BJ (cell line): ENCODE measurements around the gene CACNG1. TPM values are rescaled to one million over a fixed set of nuclear protein-coding genes. Genes with fewer than 3 reads are reported as not detected.

ENCODE experiments used
- CTCF ChIA-PET: fragments of 350-600 bp; formaldehyde crosslinking; extraction: SDS; loops from one replicate; lab custom pipeline; 2021; ENCODE audit warnings: antibody characterized with exemption, inconsistent platforms; lab: Yijun Ruan, JAX
- POLR2A ChIA-PET: fragments of 300-600 bp; sonication (Branson Sonifier 250); formaldehyde crosslinking; extraction: SDS; loops from one replicate; lab custom pipeline; 2021; ENCODE audit warnings: antibody characterized with exemption; lab: Charles Lee
- DNase-seq: peaks from one replicate; pipeline ENCODE4 v3.0.0-alpha.2; 2011; ENCODE audit warnings: low read depth
- H3K27me3 ChIP-seq: 2 replicates; pipeline ENCODE4 v1.6.0; 2011; ENCODE audit warnings: low read length; ENCODE audit not compliant: control insufficient read depth, insufficient read depth
- H3K36me3 ChIP-seq: 2 replicates; pipeline ENCODE4 v1.5.1; 2011; ENCODE audit warnings: low read length; ENCODE audit not compliant: control insufficient read depth, insufficient read depth
- H3K4me3 ChIP-seq: 2 replicates; pipeline ENCODE4 v1.5.1; 2011; ENCODE audit warnings: low read depth, mild to moderate bottlenecking, control low read depth, low read length
- CTCF ChIP-seq: IDR thresholded peaks from 2 replicates; pipeline ENCODE4 v1.5.1; 2011; ENCODE audit warnings: low read depth, mild to moderate bottlenecking, control low read depth, inconsistent platforms, low read length, moderate library complexity; ENCODE audit not compliant: insufficient read depth
- polyA plus RNA-seq: library from polyadenylated mRNA; depleted of rRNA; stranded (reverse); fragments of >200 nt; gene quantifications from 2 replicates; pipeline ENCODE4 v1.2.3, GENCODE V29; 2011

Gene CACNG1
- polyA plus RNA-seq, 1 experiment, result not detected

DNA sequence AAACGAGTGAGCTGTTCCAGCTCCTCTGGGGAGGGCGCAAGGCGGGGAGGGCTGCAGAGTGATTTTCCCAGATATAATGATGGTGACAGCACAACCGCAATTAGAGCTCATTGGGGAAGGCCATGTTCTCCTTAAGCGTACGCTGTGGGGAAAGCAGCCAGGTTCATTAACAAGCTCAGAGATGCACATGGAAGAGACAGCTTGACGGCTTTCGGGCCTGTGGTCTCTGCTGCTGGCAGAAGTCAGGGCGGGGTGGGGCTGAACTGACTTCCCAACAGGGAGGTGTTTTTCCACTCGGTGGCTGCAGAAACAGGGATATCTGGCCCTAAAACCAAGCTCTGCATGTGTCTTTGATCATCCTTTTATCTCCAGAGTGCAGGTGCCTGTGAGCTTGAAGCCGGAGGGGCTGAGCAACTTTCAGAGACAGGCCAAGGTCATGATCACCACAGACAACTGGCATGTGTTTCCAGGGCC is 24.0 kb upstream of the CACNG1 start:
- no peak for DNase-seq
- Histone ChIP-seq H3K27me3 (peaks cover 14% of the 10 kb centered on the region), H3K4me3 (no peak overlapping the region), H3K36me3 (no peaks in the 10 kb centered on the region)
- CTCF ChIA-PET, result interaction anchor here (1.1 to 1.3 kb wide), 2 partner anchors 12 to 17 kb away, joined by 3 to 4 read pairs; no protein-coding TSS in a partner anchor
- POLR2A ChIA-PET, result no interaction called here
- TF ChIP-seq CTCF, result no peak

- POLR2A ChIA-PET, result no interaction called here
- no peaks in the 10 kb centered on the region for H3K36me3 ChIP-seq
- H3K27me3 ChIP-seq, result peaks cover 14% of the 10 kb centered on the region
- TF ChIP-seq CTCF, result no peak
- H3K4me3 ChIP-seq, result no peak overlapping the region
- no peak for DNase-seq
- CTCF ChIA-PET, result no interaction called here
Measured at GRCh38 chr17:67021196-67021595, 23.2 kb upstream of the CACNG1 start.

DNA sequence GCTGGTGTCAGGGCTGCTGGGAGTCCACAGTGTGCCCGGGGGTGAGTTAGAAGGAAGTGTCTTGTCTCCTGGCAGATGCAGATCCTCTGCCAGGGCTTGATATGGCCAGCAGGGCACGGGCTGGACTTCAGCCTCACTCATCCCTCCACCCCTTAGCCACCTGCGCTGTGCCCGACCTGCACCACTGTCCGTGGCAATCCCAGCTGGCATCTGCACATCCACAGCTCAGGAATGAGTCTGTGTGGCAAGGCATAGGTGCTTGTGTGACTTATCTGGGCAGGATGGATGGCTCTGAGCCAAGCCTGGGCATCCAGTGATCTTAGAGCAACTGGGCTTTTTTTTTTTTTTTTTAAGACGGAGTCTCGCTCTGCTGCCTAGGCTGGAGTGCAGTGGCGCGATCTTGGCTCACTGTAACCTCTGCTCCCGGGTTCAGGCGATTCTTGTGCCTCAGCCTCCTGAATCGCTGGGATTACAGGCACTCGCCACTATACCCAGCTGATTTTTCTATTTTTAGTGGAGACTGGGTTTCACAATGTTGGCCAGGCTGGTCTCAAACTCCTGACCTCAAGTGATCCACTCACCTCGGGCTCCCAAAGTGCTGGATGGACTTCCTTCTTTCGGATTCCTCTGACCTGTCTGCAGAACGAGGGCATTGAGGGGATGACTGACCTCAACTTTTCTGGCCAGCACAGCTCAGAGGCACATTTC is 22.5 kb upstream of the CACNG1 start:
- TF ChIP-seq CTCF, result no peak
- H3K36me3 ChIP-seq, result no peaks in the 10 kb centered on the region
- H3K4me3 ChIP-seq, result no peak overlapping the region
- ChIA-PET POLR2A (no interaction called here), CTCF (no interaction called here)
- peaks cover 14% of the 10 kb centered on the region for H3K27me3 ChIP-seq
- DNase-seq, result no peak

GRCh38 chr17:67022451-67022810 is 21.9 kb upstream of the CACNG1 start:
- H3K27me3 ChIP-seq, result peaks cover 14% of the 10 kb centered on the region
- CTCF ChIA-PET, result no interaction called here
- H3K36me3 ChIP-seq, result no peaks in the 10 kb centered on the region
- TF ChIP-seq CTCF, result no peak
- POLR2A ChIA-PET, result no interaction called here
- no peak overlapping the region for H3K4me3 ChIP-seq
- no peak for DNase-seq

DNA sequence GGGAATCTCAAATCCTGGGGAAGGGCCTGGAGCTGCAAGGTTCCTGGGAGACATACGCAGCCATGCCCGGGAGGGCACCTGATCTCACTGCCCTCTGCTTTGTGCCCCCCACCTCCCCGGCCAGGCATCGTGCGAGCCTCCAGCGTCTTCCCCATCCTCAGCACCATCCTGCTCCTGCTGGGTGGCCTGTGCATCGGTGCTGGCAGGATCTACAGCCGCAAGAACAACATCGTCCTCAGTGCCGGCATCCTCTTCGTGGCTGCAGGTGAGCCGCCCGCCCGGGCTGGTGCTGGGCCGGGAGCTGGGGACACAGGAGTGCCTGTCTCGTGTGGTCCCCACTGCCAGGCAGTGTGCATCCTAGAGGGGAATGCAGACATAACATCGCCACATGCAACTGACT is 19.6 kb upstream of the CACNG1 start:
- CTCF ChIA-PET, result no interaction called here
- DNase-seq, result no peak
- POLR2A ChIA-PET, result no interaction called here
- Histone ChIP-seq H3K4me3 (no peak overlapping the region), H3K27me3 (peaks cover 5% of the 10 kb centered on the region), H3K36me3 (no peaks in the 10 kb centered on the region)
- no peak for TF ChIP-seq CTCF
